GM21515 (cell line): ENCODE data around the gene SCIN.

Experiments
- ATAC-seq: cut with Tn5 transposase; IDR thresholded peaks from one replicate; pipeline ENCODE4 v1.9.1; 2021; ENCODE audit not compliant: unreplicated experiment

The SCIN gene

DNA sequence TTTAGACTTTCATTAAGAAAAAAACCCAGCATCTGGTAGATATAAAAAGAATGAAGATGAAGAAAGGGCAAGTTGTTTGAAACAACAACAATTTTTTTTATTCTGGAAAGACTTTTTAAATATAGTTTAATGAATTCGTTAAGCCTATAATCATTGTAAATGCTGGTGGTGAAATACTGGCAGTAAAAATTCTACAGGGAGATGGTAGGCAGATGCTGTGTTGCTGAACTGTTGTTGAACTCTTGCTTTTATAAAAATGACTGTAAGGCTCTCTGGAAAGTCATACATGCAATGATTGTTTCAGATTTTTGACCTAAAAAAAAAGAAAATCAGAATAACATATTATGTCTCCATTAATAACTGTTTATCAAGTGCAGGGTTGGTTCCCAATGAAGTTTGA is 39.0 kb downstream of the SCIN start:
- no peak for ATAC-seq

DNA sequence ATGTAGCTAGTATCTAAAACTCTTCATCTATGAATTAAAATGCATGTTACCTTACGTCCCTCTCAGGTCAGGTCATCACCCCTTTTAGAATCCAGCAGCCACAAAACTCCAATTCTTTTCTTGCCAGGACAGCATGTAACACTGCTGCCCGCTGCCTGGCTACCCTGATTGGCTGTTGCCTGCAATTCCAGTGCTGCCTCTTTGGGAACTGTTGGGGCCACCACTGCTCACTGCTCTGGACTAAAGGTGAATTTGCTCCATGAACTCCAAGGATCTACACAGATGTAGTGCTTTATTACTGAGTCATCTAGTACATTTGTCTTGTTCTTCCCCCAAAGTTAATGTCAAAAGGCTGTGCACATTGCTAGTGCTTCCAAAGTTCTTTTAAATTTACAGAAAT is 40.4 kb downstream of the SCIN start:
- no peak for ATAC-seq

DNA sequence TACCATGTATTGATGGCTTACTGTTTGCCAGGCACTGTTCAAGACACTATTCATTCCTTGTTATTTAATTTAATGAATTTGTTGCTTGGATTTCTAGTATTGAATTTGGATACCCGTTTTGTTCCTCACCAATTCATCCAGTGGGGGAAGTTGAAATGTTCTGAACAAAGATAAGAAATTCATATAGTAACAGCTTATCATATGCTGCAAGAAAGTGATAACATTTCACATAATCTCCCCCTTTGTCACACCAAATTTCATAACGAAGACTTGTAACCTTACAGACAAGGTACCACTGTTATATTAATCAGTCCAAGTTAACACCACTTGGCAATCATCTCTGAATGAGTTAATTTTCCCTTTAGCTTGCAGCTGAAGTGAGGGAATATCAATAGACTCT is 42.1 kb downstream of the SCIN start:
- ATAC-seq: no peak

DNA sequence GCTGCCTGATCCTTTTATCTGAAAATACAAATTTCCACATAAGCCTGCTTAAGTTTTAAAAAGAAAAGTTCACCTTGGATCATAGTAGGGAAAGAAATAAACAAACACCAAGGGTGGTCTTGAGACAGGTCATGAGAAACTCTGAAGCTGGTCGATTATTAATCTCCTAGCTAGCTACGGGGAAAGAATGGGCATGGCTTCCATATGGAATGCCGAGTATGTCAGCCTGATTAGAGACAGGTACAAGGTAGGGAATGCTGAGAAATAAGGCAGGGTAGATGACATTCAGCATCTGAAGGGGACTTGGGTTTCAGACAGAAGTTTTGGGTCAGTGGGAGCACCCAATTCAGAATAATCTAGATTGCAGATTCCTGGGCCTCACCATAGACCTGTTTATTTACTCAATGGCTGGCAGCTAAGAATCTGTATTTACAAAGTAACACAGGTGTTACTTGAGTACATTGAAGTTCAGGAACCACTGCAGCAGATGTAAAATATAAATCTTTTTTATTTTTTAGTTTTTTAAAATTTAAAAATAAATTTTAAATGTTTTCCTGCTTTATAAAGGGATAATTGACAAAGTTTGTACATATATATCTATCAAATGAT is 49.0 kb downstream of the SCIN start:
- no peak for ATAC-seq

DNA sequence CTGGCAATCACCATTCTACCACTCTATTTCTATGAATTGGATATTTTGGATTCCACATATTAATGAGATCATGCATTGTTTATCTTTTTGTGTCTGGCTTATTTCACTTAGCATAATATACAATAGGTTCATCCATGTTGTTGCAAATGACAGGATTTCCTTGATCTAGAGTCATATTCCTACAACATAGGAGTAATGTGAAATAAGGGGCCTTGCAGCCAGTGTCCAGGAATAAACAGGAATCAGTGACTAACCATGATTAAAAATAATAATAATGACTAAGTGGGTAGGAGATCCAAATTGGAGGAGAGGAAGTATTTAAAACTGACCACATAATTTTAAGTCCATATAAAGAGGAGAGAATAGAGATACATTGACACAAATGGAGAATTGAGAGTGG is 49.9 kb downstream of the SCIN start:
- no peak for ATAC-seq

DNA sequence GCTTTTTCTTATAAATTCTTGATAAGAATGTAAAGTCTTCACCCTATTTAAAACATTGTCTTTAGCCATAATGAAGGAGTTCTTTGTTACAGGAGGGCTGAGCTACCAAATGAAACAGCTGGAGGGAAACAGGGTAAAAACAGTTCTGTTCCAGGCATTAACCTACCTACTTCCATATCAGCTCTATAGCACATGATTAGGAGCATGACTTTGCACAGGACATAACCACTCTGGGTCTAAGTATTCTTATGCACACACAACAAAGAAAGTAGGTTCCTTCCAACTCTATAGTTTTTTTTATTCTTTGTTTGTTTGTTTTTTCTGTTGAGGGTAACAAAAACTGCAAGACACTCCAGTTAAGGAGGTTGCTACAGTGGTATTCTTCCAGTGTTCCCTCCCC is 52.7 kb downstream of the SCIN start:
- no peak for ATAC-seq

DNA sequence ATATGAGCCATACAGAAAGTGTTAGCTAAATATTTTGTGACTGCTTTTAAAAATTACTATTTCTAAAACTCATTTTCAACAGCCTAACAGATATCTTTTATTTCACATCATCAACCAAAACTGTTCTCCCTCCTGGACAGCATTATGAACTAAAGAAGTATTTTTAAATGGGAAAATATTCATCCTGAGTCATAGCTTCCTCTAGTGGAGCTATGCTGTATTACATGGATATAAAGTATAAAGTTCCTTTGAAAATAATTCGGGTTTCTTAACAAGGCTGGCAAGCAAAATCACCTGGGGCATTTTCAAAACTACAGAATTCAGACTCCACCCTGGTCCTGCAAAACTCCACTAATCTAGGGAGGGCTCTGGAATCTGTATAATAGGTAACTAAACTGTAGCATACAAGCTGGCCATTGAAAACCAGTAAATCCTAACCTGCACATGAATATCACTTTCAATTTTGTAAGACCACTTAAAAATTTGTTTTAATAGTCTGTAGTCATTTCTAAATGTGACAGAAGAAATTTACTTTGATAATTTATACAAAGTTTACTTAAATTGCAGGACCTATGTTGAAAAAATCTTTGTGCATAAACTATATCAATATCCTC is 53.5 kb downstream of the SCIN start:
- ATAC-seq: no peak

DNA sequence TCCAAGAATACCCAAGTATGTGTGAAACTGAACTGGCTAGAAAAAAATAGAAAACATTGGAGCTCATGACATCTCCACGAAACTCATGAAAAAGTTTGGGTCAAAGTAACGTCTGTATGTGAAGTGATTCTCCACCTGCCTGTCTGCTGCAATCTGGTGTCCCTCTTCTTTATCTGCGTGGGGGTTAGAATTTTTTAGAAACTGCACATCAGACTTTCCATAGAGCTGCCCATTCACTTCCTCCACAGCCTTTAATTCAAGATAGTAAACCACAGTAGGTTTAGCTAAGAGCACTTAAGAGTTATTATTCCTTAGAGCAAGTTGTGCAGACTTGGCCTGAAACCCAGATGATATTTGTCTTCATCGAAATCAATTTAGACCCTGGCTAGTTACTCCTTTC is 55.3 kb downstream of the SCIN start:
- ATAC-seq: no peak

DNA sequence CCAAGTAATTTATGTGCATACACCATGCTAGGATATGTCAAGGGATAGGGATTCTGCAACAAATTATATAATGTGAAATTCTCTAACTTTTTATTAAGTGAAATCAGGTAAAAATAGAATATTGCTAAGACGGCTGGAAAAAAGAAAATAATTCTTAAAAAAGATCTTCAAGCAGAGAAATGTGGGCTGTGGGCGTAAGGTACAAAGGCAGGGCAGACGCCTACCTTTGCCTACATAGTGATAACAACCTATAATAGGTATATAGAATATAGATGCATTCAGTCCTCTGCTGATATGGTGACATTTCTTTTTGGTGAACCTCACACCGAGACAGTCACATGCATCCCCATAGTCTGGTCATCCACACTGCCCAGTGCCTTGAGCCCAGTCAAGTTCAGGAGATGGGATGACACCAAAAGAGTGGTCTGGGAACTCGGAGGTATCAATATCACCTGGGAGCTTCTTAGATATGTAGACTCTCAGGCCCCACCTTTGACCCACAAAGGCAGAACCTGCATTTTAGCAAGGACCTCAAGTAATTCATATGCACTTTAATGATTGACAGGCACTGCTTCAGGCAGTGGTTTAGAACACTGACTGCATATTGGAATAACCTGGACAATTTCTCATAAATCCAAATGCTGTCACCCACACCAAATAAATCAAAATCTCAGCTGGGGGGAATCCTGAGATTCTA is 59.4 kb downstream of the SCIN start:
- no peak for ATAC-seq

DNA sequence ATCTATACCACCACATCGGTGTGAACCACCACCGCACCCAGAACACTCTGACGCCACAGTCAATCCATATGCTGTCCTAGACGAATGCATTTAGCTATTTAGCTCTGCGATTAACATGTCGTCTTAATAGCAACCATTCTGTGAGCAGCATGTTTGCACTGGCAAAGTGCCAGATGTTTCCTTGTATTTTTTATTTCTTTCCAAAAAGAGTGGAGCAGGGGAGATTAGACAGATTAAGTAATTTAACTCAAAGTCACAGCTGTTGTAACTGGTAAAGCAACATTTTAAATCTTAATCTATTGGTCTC is 59.9 kb downstream of the SCIN start:
- ATAC-seq: no peak

DNA sequence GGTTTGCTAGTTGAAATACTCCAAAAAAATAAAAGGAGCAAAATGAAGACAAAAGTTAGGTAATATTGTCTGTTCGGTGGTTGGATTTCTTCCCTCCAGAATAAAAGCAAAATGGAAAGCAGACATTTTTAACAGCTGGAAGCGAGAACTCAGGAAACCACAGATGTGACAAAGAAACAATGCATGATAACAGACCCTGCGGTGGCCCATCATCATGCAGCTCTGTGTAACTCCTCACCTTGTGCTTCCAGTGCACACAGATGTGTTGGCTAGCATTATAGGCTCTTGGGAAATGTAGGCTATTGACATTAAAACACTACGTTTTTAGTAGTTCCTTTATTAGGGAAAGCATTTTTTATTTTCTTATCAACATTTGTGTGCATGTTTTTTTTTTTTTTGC is 63.1 kb downstream of the SCIN start:
- no peak for ATAC-seq

DNA sequence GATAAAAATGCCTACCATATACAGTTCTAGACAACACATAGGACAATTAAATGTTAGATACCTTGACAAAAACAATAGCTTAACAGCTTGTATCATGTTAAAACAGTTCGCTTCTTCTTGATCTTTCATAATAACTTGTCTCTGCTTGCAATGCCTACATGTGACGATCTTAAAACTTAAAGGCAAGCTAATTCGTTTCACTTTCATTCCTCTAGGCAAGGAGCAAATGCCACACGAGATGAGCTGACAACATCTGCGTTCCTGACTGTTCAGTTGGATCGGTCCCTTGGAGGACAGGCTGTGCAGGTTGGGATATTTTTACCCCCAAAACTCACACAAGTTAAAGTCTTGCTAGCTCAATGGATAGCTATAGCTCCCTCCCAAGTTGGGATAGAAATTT is 65.3 kb downstream of the SCIN start:
- ATAC-seq: peak; percentile 74

DNA sequence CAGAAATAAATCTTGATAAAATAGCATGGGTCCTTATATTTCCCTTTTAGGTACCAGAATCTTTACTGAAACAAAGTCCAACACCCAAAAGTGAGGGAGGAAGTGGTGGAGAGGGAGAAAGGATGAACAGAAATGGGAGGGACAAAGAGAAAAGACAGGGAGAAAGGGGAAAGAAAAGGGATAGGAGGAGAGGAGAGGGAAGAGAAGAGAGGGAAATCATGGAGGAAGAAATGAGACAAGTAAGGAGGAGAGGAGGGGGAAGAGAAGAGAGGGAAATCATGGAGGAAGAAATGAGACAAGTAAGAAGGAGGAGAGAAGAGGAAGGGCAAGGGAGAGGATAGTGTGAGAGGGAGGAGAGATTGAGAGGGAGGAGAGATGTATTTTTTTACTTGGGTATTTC is 66.8 kb downstream of the SCIN start:
- ATAC-seq: no peak

DNA sequence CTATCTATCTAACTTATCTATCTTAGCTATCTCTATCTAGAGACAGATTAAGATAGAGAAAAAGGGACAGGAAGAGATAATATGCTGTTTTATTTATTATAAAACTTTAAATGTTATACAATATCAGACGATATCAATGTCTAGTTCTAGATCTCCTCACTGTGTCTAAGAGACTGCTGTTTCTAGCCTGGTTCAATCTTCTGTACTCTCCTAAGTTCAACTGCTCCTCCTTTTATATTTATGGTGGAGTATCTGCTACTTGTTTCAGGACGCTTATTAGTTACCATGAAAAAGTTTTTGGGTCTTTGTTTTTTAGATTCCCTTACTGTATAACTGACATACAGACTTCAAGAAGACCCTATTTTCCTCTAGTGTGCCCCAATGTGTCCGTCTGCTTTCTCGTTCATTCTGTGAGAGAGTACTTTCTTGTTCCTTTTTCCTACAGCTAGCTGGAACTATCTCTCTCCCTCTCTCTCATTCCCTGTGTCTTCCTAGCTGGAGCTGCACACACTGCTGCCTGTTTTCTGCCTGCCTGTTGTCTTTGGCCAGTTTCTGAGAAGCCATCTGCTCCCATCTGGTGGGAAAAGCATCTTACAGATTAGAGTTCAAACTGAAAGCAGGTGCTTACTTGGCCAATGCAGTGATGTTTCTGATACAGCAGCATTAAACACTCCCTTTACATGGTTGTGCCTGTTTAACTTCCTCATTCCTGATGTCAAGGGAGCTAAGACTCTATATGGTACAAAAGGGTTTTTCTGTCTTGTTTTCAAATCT is 67.5 kb downstream of the SCIN start:
- ATAC-seq: peak; percentile 48

DNA sequence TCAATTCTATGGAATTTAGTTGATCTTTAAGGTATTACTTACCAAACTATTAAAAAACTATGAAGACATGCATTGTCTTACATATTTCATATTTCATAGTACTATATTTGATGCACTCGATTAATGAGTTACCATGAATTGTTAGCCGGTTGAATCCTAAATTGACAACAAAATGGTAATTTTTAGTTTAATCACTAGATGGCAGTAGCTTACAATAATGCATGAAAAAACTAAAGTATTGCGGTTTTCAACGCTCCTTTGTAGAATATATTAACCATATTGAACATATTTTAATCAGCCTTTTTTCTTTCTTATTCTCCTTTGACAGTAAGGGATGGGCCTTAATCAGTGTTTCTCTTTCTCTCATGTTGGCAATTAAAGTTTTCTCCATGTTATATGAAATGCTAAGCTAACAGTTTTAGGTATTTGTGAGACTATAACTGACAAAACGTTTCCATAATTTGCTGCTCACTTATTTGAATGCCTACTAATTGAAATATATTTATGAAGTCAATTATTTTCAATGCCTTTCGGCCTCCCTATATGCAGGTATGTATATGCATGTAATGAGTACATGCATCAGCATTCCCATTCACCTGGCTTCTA is 68.4 kb downstream of the SCIN start:
- ATAC-seq: no peak

DNA sequence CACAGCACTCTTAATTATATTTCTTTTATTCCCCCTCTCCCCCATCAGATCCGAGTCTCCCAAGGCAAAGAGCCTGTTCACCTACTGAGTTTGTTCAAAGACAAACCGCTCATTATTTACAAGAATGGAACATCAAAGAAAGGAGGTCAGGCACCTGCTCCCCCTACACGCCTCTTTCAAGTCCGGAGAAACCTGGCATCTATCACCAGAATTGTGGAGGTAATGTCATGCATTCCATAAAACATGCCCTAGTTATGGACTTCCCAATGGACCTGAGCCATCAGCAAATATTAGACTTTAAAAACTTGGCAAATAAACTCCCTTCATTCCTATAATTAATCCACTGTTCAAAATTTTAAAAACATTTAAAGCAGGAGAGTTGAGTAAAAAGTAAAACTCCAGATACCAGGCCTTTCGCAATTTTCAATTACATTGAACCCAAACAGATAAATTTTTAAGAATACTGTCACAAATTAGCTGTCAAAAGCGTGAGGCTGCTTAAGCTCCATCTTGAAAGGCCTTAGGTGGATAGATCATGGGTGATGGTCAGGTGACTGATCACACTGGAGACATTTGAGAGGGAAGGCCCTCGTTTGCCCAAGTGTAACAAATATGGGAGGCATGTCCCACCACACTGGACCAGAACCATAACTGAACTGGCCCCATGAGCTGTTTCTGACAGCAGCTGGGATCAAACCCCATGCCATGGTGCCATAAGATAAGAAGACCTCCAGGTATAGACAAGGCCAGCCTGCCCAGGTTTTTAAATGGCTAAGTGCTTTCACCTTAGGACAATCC is 70.0 kb downstream of the SCIN start:
- ATAC-seq: no peak

DNA sequence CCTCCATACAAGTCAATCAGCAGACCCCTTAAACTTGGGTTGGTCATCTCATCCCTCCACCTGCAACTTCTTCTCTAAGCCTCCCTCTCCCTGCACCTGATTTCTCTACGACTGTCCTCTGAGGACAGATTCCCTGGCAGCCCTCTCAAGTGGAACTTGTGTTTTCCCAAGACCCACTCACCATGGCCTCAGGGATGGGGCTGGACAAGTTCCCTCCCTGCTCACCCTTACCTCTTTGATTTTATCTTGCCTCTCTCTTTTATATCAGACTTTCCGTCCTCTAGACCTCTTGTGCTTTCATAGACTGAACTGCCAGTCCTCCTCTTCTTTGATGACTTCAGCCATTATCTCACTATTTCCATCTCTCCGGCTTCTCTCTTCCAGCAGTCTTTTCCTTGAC is 70.7 kb downstream of the SCIN start:
- ATAC-seq: no peak

DNA sequence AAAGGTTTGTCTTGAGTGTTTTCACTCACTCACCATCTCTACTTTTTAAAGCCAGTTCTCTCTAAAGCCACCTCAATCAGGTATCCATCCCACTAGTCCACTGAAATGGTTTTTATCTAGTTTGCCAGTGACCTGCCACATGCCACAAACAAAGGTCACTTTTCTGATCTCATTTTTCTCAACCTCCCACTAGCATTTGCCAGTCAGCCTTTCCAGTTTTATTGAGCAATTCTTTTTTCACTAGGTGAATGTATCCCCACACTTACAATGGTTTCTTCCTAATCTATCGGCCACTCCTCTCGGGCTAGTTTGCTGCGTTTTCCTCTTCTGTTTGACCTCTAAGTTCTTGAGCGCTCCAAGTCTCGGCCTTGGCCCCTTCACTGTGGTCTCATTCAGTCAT is 72.0 kb downstream of the SCIN start:
- no peak for ATAC-seq

DNA sequence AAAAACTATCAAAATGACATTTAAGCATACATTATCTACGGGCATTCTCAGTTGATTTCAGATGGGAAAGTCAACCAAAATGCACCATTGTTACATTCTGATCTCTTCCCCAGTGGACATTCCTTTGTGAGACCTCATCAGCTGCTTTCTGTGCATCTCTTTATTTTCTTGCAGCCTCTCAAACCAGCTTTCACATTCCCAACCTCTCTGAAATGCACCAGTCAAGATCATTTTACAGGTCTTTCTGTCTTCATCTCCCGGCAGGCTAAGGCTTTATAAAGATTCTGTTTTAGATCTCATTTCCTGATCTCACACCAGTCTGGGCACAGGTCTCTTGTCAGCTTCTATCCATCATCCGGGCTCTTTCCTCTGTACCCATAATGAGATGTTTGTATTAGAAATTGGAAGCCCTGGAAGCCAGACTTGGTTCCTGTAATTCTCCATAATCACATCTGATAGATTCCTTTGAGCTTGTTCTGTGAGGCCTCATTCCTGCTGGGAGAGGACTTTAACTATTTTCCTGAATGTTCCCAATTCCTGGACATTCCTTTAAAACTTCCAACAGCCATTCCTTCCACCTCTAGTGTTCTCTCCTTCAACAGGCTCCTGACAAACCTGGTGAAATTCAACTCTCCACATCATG is 72.6 kb downstream of the SCIN start:
- ATAC-seq: no peak

DNA sequence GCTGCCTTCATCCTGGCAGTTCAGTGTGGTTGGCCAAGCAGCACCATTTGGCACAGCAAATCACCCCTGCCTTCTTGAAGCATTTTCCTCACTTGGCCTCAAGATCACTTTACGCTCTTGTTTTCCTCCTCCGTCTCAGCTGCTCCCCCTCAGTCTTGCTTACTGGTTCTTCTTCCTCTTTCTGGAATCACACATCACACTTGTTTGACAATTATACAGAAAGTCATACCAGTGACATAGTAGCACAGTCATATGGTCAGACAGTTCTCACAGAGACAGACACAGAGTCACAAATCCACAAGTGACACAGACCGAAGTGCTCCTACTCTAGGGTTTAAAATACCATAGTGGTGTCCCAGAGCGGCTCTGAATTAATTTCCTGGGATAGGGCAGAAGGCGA is 73.1 kb downstream of the SCIN start:
- ATAC-seq: no peak
